GM19099 (cell line): ENCODE results near the gene HEATR5A.

ENCODE experiments used
- POLR2A ChIP-seq: IDR thresholded peaks from 3 replicates; pipeline ENCODE4 v1.6.1; 2011; ENCODE audit warnings: low read depth; ENCODE audit not compliant: insufficient read length; ENCODE audit errors: extremely low read depth

The HEATR5A gene

DNA sequence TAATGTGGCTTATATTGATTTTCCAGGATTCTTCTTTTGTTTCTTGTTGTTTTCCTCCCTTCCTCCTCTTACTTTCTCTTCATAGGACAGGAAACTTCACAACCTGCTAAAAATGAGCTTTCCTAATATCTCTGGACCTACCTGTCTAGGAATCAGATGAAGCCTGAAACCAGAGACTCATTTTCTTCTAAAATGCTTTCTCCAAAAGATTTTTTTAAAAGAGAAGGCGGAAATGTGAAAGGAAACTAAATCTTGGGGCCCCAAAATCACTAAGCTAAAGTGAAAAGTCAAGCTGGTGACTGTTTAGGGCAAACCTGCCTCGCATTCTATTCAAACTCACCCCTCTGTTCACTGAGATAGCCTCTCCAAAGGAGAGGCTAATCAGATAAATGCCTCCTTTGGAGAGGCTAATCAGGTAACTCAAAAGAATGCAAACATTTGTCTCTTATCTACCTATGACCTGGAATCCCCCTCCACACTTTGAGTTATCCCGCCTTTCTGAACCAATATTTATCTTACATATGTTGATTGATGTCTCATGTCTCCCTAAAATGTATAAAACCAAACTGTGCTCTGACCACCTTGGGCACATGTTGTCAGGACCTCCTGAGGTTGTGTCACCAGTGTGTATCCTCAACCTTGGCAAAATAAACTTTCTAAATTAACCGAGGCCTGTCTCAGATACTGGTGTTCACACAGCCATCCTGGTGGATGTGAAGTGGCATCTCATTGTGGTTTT is 140.0 kb downstream of the HEATR5A start:
- no peak for TF ChIP-seq POLR2A

GRCh38 chr14:31278883-31279282 is 141.5 kb downstream of the HEATR5A start:
- TF ChIP-seq POLR2A: no peak

DNA sequence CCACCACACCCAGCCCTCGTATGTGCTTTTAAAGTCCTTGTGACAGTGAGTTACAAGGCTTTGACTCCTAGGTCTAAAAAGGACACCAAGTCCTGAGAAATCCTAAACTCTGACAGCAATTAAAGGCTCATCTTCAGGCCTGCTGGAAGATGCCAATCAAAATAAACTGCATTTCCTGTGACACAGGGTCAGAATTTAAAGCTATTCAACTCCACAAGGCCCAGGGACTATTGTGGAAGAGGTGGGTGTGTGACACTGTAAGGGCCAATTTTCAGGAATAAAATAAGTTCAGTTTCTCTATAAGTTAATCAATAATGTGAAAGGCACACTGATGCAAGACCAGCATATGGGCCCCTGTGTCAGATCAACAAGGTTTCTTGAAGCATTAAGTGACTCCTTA is 143.3 kb downstream of the HEATR5A start:
- TF ChIP-seq POLR2A: no peak

DNA sequence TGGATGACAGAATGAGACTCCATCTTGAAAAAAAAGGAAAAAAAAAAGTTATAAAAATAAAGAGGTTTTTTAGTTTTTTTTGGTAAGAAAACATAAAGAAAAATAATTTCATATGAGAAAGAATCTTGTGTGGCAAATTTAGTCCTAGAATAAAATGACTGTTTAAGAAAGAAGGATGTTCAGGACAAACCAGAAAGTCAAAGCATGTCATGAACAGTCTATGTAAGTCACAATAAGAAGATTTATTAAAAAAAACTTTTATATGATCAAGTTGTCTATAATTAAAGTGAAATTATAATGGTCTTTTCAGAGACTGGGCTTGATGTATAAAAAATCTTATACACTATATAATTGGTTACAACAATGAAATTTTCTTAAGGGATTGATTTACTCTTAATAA is 144.6 kb downstream of the HEATR5A start:
- TF ChIP-seq POLR2A: no peak

- TF ChIP-seq POLR2A: no peak
Measured at GRCh38 chr14:31271648-31272047, 148.7 kb downstream of the HEATR5A start.

DNA sequence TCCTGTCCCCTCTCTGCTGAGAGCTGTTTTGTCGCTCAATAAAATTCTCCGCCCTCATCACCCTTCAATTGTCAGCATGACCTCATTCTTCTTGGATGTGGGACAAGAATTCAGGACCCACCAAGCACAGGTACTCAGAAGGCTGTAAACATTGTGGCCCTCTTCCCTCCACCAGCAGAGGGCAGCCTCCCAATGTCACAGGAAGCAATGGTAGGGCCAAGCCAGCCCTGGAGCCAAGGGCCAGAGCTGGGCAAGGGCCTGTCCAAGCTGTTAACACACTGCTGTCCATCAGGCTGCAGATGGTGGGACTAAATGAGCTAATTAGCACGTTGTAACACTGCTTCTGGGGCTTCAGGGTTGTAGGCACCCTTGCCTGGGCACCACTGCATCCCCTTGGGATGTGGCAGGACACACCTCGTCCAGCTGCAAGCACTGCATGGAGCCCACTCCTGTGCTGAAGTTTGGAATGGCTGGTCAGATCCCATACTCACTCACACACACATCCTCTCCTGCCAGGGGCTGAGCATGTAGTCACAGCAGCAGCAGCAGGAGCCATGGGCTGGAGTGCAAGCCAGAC is 150.1 kb downstream of the HEATR5A start:
- no peak for TF ChIP-seq POLR2A

DNA sequence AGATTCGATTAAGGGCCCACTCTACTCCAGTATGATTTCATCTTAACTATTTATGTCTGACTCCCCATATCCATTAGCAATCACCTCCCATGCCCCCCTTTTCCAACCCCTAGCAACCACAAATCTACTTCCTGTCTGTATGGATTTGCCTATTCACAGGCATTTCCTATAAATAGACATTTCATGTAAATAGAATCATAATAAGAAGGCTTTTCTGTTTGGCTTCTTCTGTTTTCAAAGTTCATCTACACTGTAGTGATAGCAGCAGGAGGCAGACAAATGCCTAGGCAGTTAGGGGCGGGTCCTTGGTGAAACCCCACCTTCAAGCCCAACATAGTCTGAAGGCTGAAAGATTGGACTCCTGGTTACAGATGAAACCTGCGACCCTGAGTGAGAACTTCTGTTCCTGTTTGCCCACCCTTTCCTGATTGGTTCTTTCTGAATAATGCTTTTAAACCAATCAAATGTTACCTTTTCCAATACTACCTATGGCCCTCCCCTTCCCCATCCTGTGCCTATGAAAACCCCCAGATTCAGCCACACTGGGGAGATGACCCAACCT is 150.6 kb downstream of the HEATR5A start:
- no peak for TF ChIP-seq POLR2A

DNA sequence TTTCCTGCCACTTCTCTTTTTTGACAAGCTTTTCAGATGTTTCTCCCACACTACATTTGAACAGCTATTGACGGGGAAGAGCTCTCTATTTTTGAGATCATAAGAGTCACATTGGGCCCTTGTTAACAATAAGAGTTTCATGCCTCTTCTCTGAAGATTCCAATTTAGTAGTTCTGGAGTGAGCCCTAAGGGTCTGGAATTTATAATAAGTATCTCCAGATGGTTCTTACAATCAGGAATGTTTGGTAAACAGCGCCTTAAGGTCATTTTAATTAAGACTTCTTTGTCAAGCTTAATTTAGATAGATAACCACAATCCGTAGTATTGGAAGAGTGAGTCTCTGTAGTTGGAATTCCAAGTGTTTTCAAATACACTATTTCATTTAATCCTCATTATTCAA is 152.1 kb downstream of the HEATR5A start:
- no peak for TF ChIP-seq POLR2A

- no peak for TF ChIP-seq POLR2A
Measured at GRCh38 chr14:31266437-31267331, 153.7 kb downstream of the HEATR5A start.

GRCh38 chr14:31265701-31266398 is 154.5 kb downstream of the HEATR5A start:
- no peak for TF ChIP-seq POLR2A

DNA sequence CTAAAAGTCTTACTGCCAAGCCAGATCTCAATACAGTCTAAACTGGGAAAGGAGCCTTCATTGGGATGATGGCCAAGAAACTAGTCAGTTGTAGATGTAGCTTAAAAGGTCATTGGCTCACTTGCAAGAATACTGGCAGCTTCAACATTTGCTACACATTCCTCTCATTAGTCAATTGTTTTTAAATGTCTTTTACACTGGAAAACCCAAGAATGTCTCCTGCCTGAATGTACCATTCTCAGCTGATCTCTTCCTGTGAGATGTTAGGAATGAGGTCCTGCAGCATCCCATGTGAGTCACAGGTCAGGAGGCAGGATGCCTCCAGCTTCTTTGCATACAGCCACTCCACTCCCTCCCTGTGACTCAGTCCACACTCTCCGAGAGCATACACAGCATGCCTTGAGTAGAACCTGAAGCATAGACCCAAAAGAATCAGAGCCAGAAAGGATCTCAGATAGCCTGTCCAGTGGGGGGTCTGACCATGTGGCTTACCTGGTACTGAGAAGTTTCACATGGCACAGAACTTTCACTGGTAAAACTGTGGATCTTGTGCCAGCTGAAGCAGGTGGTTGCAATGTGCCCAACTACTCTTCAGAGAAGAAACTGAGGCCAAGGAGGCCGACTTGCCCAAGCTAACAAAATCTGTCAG is 156.7 kb downstream of the HEATR5A start:
- TF ChIP-seq POLR2A: no peak

- no peak for TF ChIP-seq POLR2A
Measured at GRCh38 chr14:31261859-31262731, 158.3 kb downstream of the HEATR5A start.

GRCh38 chr14:31261523-31261858 is 158.9 kb downstream of the HEATR5A start:
- TF ChIP-seq POLR2A: no peak

GRCh38 chr14:31258427-31259039 is 161.8 kb downstream of the HEATR5A start:
- TF ChIP-seq POLR2A: no peak

GRCh38 chr14:31257244-31257553 is 163.2 kb downstream of the HEATR5A start:
- no peak for TF ChIP-seq POLR2A
